ENCODE data around the gene PPP6R2.

GRCh38 chr22:50317178-50317577 is 25.9 kb upstream of the PPP6R2 start:
- no peak for TF ChIP-seq CREB1 (IDR thresholded peaks at IDR 0.05; ENCODE audit: low read depth)
- no peak for TF ChIP-seq EGR1 (IDR thresholded peaks at IDR 0.05)
- no peak for TF ChIP-seq NFIC (IDR thresholded peaks at IDR 0.05)
- TF ChIP-seq EP300 (IDR thresholded peaks at IDR 0.05; ENCODE audit: borderline replicate concordance) = no peak
- no peak for TF ChIP-seq ZBTB7A (IDR thresholded peaks at IDR 0.05; ENCODE audit: low read depth)
- TF ChIP-seq RAD21 (IDR thresholded peaks at IDR 0.05; ENCODE audit: low read depth) = no peak
- TF ChIP-seq TAF1 (IDR thresholded peaks at IDR 0.05; ENCODE audit: low read depth) = no peak
- no peak for TF ChIP-seq USF1 (IDR thresholded peaks at IDR 0.05)
- TF ChIP-seq FOXM1 (IDR thresholded peaks at IDR 0.05; ENCODE audit: borderline replicate concordance, low read depth) = no peak
- TF ChIP-seq MAX (IDR thresholded peaks at IDR 0.05) = no peak
- TF ChIP-seq TCF12 (IDR thresholded peaks at IDR 0.05; ENCODE audit: low read depth) = no peak
- no peak for TF ChIP-seq REST (IDR thresholded peaks at IDR 0.05; ENCODE audit: low read depth)
- TF ChIP-seq YY1 (IDR thresholded peaks at IDR 0.05; ENCODE audit: low read depth) = no peak
